HG02943 (cell line): ENCODE data around the gene IL9.

Experiments
- ATAC-seq: cut with Tn5 transposase; IDR thresholded peaks from one replicate; pipeline ENCODE4 v1.9.1; 2021; ENCODE audit warnings: mild to moderate bottlenecking, low read depth, moderate library complexity; ENCODE audit not compliant: unreplicated experiment

Gene IL9

GRCh38 chr5:135894276-135894675, 1.4 kb downstream of the IL9 start:
- no peak for ATAC-seq

- ATAC-seq: no peak
These were observed 3.9 kb downstream of the IL9 start for GRCh38 chr5:135891791-135892190.

GRCh38 chr5:135891268-135891667, 4.4 kb downstream of the IL9 start:
- no peak for ATAC-seq

GRCh38 chr5:135890867-135891266, 4.8 kb downstream of the IL9 start:
- peak; percentile 50 for ATAC-seq

GRCh38 chr5:135890296-135890695, 5.3 kb downstream of the IL9 start:
- no peak for ATAC-seq

GRCh38 chr5:135887881-135888614, 7.6 kb downstream of the IL9 start:
- ATAC-seq: no peak

GRCh38 chr5:135887447-135887864, 8.2 kb downstream of the IL9 start:
- peak; percentile 92 for ATAC-seq

- ATAC-seq: no peak
These were observed 9.5 kb downstream of the IL9 start for GRCh38 chr5:135886136-135886535.

- no peak for ATAC-seq
These were observed 10.6 kb downstream of the IL9 start for GRCh38 chr5:135885031-135885430.

- ATAC-seq: no peak
These were observed 12.2 kb downstream of the IL9 start for GRCh38 chr5:135883441-135883840.

GRCh38 chr5:135883026-135883425, 12.6 kb downstream of the IL9 start:
- no peak for ATAC-seq

- no peak for ATAC-seq
These were observed 13.8 kb downstream of the IL9 start for GRCh38 chr5:135881819-135882218.

- no peak for ATAC-seq
These were observed 14.4 kb downstream of the IL9 start for GRCh38 chr5:135881244-135881643.

- no peak for ATAC-seq
These were observed 14.8 kb downstream of the IL9 start for GRCh38 chr5:135880801-135881200.

GRCh38 chr5:135880278-135880677, 15.4 kb downstream of the IL9 start:
- no peak for ATAC-seq

- ATAC-seq: no peak
These were observed 16.1 kb downstream of the IL9 start for GRCh38 chr5:135879591-135879990.

GRCh38 chr5:135878156-135878620, 17.5 kb downstream of the IL9 start:
- no peak for ATAC-seq

- ATAC-seq: no peak
These were observed 18.0 kb downstream of the IL9 start for GRCh38 chr5:135877570-135878155.

GRCh38 chr5:135876146-135876545, 19.5 kb downstream of the IL9 start:
- no peak for ATAC-seq

GRCh38 chr5:135875567-135875966, 20.1 kb downstream of the IL9 start:
- ATAC-seq: no peak

GRCh38 chr5:135874461-135874860, 21.2 kb downstream of the IL9 start:
- no peak for ATAC-seq

- ATAC-seq: no peak
These were observed 21.8 kb downstream of the IL9 start for GRCh38 chr5:135873831-135874230.
